SKM-1 treated with dmso at 0.1 percent for 144 hours (cell line): ENCODE measurements around the gene FBXW8.

Experiments used
- DNase-seq: peaks from one replicate; lab custom pipeline; 2025; ENCODE audit not compliant: unreplicated experiment; lab: John Stamatoyannopoulos, UW

FBXW8 gene

GRCh38 chr12:116954710-116955381 lies 44.1 kb downstream of the FBXW8 start:
- no peak for DNase-seq

- DNase-seq, result peak; percentile 4
Measured at GRCh38 chr12:116955382-116956021, 44.8 kb downstream of the FBXW8 start.

- no peak for DNase-seq
Measured at GRCh38 chr12:116958402-116959197, 47.9 kb downstream of the FBXW8 start.

GRCh38 chr12:116959198-116959460 lies 48.4 kb downstream of the FBXW8 start:
- no peak for DNase-seq

- no peak for DNase-seq
Measured at GRCh38 chr12:116959845-116960514, 49.2 kb downstream of the FBXW8 start.

GRCh38 chr12:116962197-116962596 lies 51.4 kb downstream of the FBXW8 start:
- no peak for DNase-seq

GRCh38 chr12:116962783-116963356 lies 52.1 kb downstream of the FBXW8 start:
- no peak for DNase-seq

GRCh38 chr12:116964054-116965050 lies 53.6 kb downstream of the FBXW8 start:
- DNase-seq, result no peak

GRCh38 chr12:116968986-116969385 lies 58.2 kb downstream of the FBXW8 start:
- DNase-seq, result no peak

GRCh38 chr12:116969615-116970585 lies 59.1 kb downstream of the FBXW8 start:
- no peak for DNase-seq

- DNase-seq, result no peak
Measured at GRCh38 chr12:116971222-116971621, 60.5 kb downstream of the FBXW8 start.

- no peak for DNase-seq
Measured at GRCh38 chr12:116975779-116976393, 65.1 kb downstream of the FBXW8 start.

- DNase-seq, result no peak
Measured at GRCh38 chr12:116977465-116978380, 67.0 kb downstream of the FBXW8 start.

GRCh38 chr12:116978791-116979508 lies 68.2 kb downstream of the FBXW8 start:
- no peak for DNase-seq

GRCh38 chr12:116980083-116980482 lies 69.3 kb downstream of the FBXW8 start:
- DNase-seq, result no peak

GRCh38 chr12:116982791-116983411 lies 72.2 kb downstream of the FBXW8 start:
- no peak for DNase-seq
